ENCODE results near the gene SORL1.

GRCh38 chr11:121489823-121490222, 37.7 kb downstream of the SORL1 start:
- TF ChIP-seq EZH2 (IDR thresholded peaks at IDR 0.05; ENCODE audit: insufficient read depth, poor library complexity, severe bottlenecking) (no peak), EZH2phosphoT487 (IDR thresholded peaks at IDR 0.05; ENCODE audit: insufficient read depth, low read depth) (no peak)

All from GM23248 (cell line).